GM21360 (cell line): ENCODE results near the gene PLA2G15.
A peak's percentile ranks its signal among the peaks of the same experiment; 100 is the strongest.
"Not testable (repeated sequence)": the region's sequence is repeated elsewhere in the genome, so short reads cannot be mapped to it uniquely, and the experiment has no call there.

Experiments
- ATAC-seq: cut with Tn5 transposase; IDR thresholded peaks from one replicate; pipeline ENCODE4 v1.9.1; 2021; ENCODE audit warnings: mild to moderate bottlenecking, moderate library complexity; ENCODE audit not compliant: unreplicated experiment

Gene PLA2G15

GRCh38 chr16:68274441-68274840 lies 29.3 kb downstream of the PLA2G15 start:
- no peak for ATAC-seq

- no peak for ATAC-seq
Measured at GRCh38 chr16:68275611-68276191, 30.5 kb downstream of the PLA2G15 start.

- no peak for ATAC-seq
Measured at GRCh38 chr16:68276223-68276622, 31.1 kb downstream of the PLA2G15 start.

GRCh38 chr16:68279726-68280558 lies 34.8 kb downstream of the PLA2G15 start:
- ATAC-seq: no peak

GRCh38 chr16:68281368-68282063 lies 36.3 kb downstream of the PLA2G15 start:
- no peak for ATAC-seq

GRCh38 chr16:68282064-68282452 lies 36.9 kb downstream of the PLA2G15 start:
- no peak for ATAC-seq

- ATAC-seq: no peak
Measured at GRCh38 chr16:68283346-68283745, 38.2 kb downstream of the PLA2G15 start.

- ATAC-seq: peak; percentile 37
Measured at GRCh38 chr16:68283801-68284598, 38.8 kb downstream of the PLA2G15 start.

GRCh38 chr16:68284847-68285246 lies 39.7 kb downstream of the PLA2G15 start:
- no peak for ATAC-seq

- ATAC-seq: no peak
Measured at GRCh38 chr16:68285683-68286082, 40.5 kb downstream of the PLA2G15 start.

- ATAC-seq: no peak
Measured at GRCh38 chr16:68286153-68287074, 41.2 kb downstream of the PLA2G15 start.

GRCh38 chr16:68287276-68288251 lies 42.4 kb downstream of the PLA2G15 start:
- no peak for ATAC-seq

- ATAC-seq: no peak
Measured at GRCh38 chr16:68288252-68288650, 43.1 kb downstream of the PLA2G15 start.

GRCh38 chr16:68288796-68289195 lies 43.6 kb downstream of the PLA2G15 start:
- not testable (repeated sequence) for ATAC-seq

- ATAC-seq: no peak
Measured at GRCh38 chr16:68289202-68289601, 44.0 kb downstream of the PLA2G15 start.

- peak; percentile 62 for ATAC-seq
Measured at GRCh38 chr16:68289621-68290329, 44.6 kb downstream of the PLA2G15 start.

GRCh38 chr16:68290450-68290849 lies 45.3 kb downstream of the PLA2G15 start:
- no peak for ATAC-seq

GRCh38 chr16:68291227-68291626 lies 46.1 kb downstream of the PLA2G15 start:
- ATAC-seq: no peak
